Left colon (tissue), 2 donors: ENCODE results near the gene PARD3B. TPM values are rescaled to one million over a fixed set of nuclear protein-coding genes. Genes with fewer than 3 reads are reported as not detected.

Experiments
- ATAC-seq: fragments of 200-7000 bp; cut with Tn5 transposase; one replicate; pipeline ENCODE4 v1.9.1; 2020; ENCODE audit warnings: mild to moderate bottlenecking, moderate library complexity
- DNase-seq, 2 donors: peaks; one replicate each; pipeline ENCODE4 v3.0.0-alpha.2; 2020
- intact Hi-C, 2 donors: fragments of 100-400 bp; cut with DNase I in 1 of 2; cut with micrococcal nuclease in 1 of 2; formaldehyde crosslinking; loops; one replicate each; pipeline versions ENCODE4 v1.11.2 to v1.14.0; 2022; cut with DNase I, micrococcal nuclease
- total RNA-seq, 2 donors: library from RNA; stranded (reverse); fragmentation: NEBNext Ultra II Directional; extraction: Animal tissue kit (Norgen Biotek cat#: 25700); gene quantifications; one replicate each; pipeline ENCODE4 v1.2.1, GENCODE V29; 2021
- donor health status: DM: no; HTN: no; CAD: no.
- donor health status: DM: yes; HTN: yes; CAD: no.

The PARD3B gene
- total RNA-seq, 2 donors from 2014 or later = 28.3 to 30.5 TPM

DNA sequence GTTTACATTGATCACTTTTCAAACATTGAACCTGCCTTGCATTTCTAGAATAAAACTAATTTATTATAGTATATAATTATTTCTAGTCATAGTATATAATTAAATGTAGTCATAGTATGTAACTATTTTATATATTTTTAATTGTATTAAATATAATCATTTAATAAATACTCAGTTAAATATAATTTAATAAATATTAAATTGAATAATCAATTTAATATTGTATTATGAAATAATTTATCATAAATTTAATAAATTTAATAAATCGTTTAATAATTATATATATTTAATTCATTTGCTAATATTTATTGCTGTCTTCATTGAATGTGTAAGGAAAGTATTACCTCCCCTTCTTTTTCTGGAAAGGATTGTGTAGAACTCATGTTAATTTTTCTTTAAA lies 911.4 kb downstream of the PARD3B start:
- intact Hi-C loops = no loop called here
- ATAC-seq = no peak

DNA sequence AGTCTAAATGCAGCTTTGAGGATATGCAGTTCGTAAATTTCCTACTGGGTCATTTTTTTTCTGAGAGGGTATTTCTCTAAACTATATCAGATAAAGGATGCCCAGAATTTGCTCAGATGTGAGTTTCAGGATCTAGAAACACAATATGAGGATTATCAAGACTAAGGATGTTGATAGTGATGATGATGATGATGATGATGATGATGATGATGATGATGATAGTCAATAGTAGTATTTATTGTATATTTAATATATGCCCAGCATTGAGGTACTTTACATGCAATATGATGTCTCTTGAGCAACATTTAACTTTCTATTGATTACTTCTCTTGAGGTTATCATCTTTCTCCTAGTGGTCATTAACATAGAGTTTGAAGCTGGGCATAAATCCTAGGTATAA lies 914.9 kb downstream of the PARD3B start:
- ATAC-seq (no peak), DNase-seq (no peak)
- intact Hi-C loops = no loop called here

More for the DNA sequence above, 911.4 kb downstream of the PARD3B start:
- no peak for DNase-seq

DNA sequence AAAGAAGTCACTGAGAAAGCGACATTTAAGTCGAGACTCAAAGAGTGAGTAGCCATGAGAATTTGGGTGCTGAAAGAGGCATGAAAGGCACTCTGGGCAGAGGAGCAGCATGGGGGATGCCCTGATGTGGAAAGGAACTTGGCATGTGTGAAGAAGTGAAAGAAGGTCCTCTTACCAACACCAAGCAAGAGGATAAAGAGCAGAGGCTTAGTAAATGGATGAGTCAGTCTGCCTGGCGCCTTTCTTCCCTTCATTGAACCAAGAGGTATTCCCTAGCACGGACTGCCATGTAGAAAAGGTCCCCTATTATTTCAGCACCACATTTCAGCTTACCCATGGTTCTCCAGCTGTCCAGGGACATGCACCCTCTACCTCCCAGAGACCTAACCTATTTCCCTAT lies 915.9 kb downstream of the PARD3B start:
- intact Hi-C loops = no loop called here
- no peak for ATAC-seq
- DNase-seq = no peak

DNA sequence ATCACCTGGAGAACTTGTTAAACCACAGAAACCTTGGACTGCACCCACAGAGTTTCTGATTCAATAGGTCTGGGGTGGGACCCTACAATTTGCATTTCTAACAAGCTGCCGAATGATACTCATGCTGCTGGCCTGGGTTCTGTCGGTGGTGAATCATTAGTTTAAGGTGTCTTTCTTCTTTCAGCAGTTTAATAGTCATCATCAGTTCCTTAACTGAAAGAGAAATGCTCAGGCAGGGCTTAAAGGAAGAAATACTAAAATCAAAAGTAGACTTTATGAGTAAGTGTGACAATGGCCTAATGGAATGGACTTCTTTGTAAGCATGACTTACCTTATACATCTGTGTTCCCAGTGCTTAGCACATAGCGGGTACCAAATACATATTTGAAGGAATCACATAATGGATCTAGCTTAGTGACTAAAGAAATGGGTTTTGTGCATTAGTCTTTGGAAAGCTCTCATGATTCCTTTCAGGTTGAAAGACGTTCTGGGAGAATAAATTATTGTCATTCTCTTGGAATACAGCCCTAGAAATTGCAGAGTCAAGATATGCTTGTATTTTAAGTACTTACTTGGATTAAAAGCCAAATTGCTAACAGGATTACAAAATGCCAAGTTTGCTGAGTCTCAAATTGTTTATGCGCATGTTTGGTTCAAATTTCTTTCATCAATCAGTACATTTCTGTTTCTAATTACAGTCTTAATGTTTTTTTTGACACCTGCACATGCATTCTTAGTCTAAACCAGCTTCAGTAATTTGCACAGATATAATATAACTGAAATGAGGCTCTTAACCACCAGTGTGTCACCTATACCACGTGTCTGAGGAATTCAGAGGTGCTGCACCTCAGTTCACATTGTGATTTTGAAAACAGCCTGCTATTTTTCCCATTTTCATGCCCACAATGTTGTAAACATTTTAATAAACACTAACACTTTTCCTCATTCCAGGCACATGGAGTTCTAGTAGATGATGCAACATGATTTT lies 916.7 kb downstream of the PARD3B start:
- no peak for DNase-seq
- no peak for ATAC-seq
- intact Hi-C loops = no loop called here

DNA sequence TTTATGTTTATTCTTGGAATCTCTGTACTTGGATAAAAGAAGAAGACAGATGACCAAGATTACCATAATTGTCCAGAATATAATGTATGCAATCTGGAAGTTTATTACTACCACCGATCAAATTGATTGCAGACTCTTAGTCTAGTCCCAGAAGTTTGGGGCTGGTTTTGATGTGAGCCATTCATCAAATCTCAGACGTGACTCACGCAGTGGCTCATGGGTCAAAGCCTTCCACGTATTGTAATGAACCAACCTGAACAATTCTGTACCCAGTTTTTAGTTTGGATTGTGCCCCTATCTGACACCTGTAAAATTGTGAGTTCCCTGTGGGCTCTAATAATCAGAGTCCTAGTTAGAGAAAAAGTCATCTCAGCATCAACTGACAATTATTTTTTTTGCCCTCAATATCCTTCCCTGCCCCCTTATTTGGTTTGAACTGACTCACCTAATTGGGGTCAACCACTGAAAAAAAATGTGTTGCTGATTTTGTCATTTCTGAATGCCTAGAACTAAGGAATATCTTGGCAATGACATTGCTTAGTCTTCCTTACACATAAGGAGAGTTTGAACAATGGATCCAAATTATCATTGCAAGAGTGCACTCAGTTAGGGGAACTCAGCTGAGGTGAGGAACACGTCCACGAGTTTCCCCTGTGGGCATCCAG lies 917.5 kb downstream of the PARD3B start:
- ATAC-seq (no peak), DNase-seq (no peak)
- intact Hi-C loops = no loop called here

DNA sequence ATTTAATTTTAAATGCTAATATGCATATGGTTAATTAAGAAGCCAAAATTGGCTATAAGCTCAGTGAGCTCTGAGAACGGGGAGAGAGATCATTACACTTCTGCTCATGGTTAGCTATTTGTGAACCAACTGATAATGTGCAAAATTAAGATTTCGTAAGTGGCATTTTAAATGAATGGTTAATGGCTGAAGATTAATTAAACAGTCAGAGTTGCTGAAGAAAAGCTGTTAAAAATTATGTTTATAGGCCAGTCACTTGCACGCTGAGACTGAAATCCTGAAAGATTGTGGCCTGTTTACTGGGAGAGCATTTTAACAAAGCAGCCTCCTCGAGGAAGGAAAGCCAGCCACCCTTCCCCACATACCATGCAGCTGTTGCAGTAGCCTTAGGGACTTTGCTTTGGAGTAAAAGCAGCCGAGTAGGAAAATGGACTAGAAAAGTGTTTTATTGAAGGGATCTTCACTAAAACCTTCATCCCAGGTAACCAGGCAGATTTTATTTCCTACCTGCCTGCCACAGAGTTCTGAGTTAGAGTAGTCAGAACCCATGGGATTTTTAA lies 918.3 kb downstream of the PARD3B start:
- intact Hi-C loops = no loop called here
- ATAC-seq = no peak
- DNase-seq = no peak

DNA sequence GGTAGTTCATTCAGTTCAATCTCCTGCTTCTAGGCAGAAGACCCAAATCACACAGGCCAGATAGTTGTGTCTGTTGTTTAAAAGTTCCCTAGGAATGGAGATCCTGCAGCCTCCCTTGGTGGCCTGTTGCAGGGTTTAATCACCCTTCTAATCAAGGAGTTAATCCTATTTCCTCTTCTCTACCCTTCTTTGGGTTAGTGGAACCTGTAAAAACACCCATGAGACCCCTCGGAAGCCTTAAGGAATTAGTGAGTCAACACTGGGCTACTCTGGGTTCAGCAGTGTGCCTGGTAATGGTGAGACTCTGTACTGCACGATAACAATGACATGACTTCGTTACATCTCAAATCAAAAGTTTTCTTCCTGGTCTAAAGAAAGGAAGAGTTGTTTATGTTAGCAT lies 919.4 kb downstream of the PARD3B start:
- DNase-seq (no peak), ATAC-seq (no peak)
- intact Hi-C loops = no loop called here

DNA sequence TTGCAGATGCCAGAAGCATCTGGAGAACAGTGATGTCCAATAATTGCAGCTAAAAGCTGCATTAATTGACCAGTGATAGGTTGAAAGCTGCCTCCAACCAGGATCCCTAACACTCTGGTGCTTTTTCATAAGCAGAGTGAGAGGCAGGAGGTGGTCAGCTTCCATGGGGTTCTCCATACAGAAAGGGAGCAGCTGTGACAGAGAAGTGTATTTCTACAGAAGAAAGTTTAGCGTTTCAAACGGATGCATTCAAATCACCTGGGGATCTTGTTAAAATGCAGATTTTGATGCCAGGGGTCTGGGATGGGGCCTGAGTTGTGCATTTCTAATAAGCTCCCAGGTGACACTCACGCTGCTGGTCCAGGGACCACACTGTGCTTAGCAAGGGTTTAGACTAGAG lies 920.5 kb downstream of the PARD3B start:
- ATAC-seq (no peak), DNase-seq (no peak)
- intact Hi-C loops = no loop called here

DNA sequence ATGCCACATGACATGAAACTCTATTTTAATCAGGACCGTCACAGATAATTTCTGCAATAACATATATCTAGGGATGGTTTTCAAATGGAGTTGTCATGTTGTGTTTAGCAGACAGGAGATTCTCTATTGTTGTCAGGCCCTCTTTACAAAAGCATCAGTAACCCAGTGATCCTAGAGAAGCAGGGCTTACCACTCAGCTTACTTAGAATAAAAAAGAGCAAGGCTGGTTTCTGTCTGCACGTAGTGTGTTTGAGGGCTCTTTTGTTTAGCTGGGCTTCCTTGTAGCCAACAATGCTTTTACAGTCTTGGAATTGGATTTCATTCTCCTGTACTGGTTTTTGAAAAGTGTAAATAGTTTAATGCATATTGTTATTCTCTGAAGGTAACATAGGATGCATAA lies 926.5 kb downstream of the PARD3B start:
- no peak for DNase-seq
- ATAC-seq = no peak
- intact Hi-C loops = no loop called here

DNA sequence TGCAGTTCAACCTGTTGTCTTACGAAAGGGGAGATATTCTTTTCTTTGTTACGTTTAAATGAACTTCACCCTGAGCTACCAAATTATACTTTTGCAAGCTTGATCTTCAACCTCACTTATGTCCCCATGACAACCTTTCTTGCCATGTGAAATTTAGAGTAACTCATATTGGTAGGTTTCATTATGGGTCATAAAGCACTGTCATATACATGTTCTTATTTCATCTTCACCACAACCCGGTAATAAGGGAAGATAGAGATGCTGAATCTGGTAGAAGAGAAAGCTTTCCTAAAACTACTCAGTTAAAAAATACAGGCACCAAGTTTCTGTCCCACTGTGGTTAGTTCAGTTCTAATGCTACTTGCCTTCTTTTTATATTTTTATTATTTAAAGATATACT lies 928.5 kb downstream of the PARD3B start:
- DNase-seq (no peak), ATAC-seq (no peak)
- intact Hi-C loops = no loop called here

DNA sequence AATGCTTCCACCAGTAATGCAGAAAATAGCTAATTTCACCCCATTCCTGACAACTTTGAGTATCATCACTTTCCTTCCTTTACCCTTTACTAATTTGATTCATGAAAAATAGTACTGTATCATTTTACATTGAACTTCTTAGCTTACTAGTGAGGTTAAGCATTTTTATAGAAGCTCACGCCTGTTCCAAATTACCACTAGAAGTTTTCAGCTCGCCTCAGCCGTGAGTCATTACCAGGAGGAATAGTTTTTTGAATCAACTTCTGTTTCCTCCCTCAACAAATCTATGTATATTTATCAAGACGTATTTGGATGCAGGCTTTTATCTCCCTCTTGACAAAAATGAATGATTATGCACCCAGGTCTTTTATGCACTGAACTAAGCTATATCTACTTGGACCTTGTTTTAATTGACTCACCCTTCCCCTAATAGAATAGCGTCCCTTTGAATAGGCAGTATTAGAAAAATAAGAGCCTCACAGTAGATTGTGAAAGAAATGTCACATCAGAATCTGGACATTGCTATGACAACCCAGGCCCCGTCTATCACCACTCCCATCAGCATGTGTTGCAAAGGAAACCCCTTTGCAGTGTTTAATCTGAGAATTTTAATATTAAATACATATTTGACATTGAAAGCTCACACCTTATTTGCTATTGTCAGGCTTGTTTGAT lies 929.6 kb downstream of the PARD3B start:
- ATAC-seq = no peak
- no peak for DNase-seq
- intact Hi-C loops = no loop called here

DNA sequence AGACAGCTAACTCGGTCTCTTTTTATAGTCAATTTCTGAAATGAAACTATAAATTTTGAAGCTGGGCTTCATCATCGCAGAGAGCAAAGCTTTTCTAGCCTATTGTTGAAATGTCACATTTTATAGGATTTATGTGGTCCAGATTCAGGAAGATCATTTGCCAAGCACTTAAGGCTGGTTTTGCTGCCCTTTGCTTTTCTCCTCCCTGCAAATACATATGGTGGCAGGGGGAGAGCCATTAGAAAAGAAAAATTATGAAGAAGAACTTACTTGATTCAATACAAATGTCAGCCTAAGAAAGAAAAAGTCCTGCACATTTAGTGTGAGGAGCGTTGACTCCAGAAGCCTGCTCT lies 930.1 kb downstream of the PARD3B start:
- DNase-seq (no peak), ATAC-seq (no peak)
- intact Hi-C loops = no loop called here

DNA sequence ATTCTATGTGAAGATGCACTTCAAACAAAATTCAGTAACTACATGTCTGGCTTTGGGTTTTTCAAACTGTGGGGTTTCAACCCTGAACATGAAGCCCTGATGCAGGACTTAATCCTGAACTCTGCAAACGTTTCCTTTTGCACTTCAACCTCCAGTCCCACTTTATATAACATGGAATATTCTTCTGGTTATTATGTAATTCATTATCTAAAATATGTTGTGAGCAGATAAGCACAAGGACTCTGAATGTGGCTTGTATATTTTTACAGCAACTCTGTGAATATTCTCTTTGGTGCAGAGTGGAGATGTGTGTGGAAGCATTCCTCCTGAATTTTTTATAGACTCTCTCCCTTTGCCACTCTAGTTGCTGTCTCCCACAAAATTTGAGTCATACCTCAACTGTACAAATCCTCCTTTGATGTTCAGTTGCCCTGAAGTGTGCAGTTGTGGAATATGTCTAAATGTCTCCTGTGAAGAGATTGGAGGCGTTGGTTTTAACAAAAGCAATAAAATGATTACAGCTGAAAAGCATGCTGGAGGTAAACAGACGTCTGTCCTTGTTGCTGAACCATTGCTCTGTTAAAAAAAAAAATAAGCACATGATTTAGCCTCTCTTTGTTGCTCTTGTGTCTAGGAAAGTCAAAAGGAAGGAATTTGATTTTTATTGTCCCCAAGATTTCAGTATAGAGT lies 931.9 kb downstream of the PARD3B start:
- DNase-seq = no peak
- intact Hi-C loops = no loop called here
- peak; percentile 89 for ATAC-seq

DNA sequence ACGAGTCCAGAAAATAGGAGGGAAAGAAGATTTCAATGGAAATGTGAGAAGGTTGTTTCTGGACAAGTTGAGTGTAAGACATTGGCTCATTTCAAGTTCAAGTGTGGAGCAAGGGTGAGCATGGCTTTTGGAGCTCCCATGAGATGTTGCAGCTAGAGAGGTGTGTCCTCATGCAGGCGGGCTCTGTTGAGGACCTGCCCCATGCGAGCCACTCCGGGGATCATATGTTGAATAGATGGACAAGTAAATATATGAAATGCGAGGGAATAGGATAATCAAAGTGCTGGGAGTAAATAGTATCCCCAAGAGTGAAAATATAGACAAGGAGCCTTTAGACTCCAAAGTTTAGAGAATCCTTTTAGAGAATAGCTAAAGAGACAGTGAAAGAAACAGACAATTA lies 936.6 kb downstream of the PARD3B start:
- no peak for DNase-seq
- intact Hi-C loops = no loop called here
- ATAC-seq = no peak

DNA sequence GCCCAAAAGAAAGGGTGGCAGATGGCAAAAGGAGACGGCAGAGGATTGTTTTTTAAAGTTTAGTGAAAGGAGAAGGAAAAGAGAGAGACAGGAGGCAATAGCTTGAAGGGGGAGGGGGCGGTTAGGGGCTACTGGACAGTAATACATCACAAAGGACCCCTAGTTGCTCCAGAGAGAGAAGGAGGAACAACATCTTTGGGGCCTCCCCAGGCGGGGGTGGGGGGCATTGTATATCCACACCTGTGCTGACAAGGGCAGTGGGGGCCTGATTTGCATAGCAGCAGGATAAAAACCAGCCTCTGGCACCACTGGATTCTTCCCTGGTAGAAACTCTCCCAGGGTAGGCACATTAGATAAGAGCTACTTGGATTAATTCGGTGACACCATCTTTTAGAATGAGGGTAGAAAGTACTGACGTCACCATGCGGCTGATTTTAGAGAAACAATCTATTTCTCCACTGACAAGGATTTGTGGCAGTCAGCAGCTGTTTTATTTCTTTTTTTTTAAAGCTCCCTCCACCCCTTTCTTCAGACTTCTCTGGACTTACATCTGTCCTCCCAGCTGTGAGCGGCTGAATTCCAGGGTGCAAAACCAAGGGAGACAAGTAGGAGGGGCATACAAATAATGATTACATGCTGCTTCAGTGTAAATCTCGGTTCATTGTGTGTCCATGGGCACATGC lies 937.3 kb downstream of the PARD3B start:
- ATAC-seq = no peak
- DNase-seq = no peak
- intact Hi-C loops = no loop called here

DNA sequence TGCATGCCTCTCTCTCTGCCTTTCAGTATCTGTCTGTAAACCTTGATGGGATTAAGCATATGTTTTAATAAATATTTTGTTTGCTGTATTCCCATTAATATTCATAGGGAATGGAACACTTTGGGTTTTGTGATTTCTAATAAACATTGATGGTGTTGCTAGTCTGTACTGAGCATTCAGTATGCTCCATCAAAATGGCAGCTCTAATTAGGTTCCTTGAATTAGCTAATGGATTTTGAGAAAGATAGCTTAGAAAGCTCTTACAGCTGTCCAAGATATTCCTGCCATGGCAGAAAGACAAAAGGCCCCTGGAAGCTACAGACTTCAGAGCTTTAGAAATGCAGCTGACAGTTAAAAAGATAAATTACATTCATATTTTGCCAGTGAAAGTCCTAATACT lies 937.8 kb downstream of the PARD3B start:
- no peak for ATAC-seq
- no peak for DNase-seq
- intact Hi-C loops = no loop called here

DNA sequence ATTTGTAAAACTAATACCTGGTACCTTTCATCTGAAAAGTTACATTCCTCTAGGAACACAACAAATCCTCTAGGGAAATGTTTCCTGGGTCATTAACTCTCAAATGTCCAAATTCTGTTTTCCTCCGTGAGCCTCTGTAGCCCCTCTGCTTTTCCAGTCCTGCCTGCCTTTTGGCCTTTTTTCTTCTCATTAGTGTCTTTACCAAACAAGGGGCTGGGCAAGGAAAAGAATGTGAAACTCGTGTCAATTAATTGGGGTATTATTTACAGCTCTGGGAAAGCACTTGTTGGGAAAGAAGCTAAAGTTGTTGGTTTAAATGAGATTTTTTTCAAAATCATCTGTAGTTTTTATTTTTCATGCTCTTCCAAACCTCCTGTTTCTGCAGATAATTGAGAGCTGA lies 938.9 kb downstream of the PARD3B start:
- intact Hi-C loops = no loop called here
- no peak for ATAC-seq

DNA sequence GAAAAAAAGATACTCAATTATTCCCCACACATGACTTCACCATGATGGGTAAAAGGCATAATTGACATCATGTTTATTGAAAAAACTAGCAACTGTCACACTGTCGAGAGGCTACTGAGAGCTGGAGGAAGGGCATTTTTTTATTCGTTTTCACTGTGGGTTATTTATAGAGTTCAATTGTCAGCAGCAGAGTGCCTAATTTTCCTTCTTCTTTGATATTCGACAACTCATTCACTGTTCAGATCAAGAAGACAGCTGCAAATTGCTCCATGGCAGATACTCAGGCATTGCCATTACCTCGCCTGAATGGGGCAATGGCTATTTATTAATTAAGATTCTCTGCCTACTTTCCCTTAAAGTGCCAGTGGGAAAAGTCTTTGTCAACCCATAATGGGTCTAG lies 939.5 kb downstream of the PARD3B start:
- no peak for DNase-seq
- intact Hi-C loops = no loop called here
- ATAC-seq = no peak

More for the DNA sequence above, 938.9 kb downstream of the PARD3B start:
- DNase-seq = no peak
